GM19468 (cell line): ENCODE measurements around the gene PHLPP1.
"Not testable (repeated sequence)": the region's sequence is repeated elsewhere in the genome, so short reads cannot be mapped to it uniquely, and the experiment has no call there.

Experiments used
- ATAC-seq: cut with Tn5 transposase; IDR thresholded peaks from one replicate; pipeline ENCODE4 v1.9.1; 2021; ENCODE audit warnings: mild to moderate bottlenecking, moderate library complexity, moderate number of reproducible peaks; ENCODE audit not compliant: unreplicated experiment; ENCODE audit errors: extremely low read depth

The PHLPP1 gene

GRCh38 chr18:62799977-62800376 is 84.6 kb downstream of the PHLPP1 start:
- ATAC-seq, result no peak

- ATAC-seq, result no peak
These were observed 87.2 kb downstream of the PHLPP1 start for GRCh38 chr18:62802523-62802922.

- ATAC-seq, result no peak
These were observed 92.1 kb downstream of the PHLPP1 start for GRCh38 chr18:62807396-62807795.

GRCh38 chr18:62808123-62808522 is 92.8 kb downstream of the PHLPP1 start:
- no peak for ATAC-seq

- not testable (repeated sequence) for ATAC-seq
These were observed 94.1 kb downstream of the PHLPP1 start for GRCh38 chr18:62809445-62809844.

GRCh38 chr18:62809900-62810299 is 94.6 kb downstream of the PHLPP1 start:
- ATAC-seq, result no peak

GRCh38 chr18:62810682-62811081 is 95.3 kb downstream of the PHLPP1 start:
- no peak for ATAC-seq

GRCh38 chr18:62811674-62812073 is 96.3 kb downstream of the PHLPP1 start:
- ATAC-seq, result no peak

- ATAC-seq, result no peak
These were observed 96.9 kb downstream of the PHLPP1 start for GRCh38 chr18:62812242-62812641.

GRCh38 chr18:62812876-62813275 is 97.5 kb downstream of the PHLPP1 start:
- no peak for ATAC-seq

- no peak for ATAC-seq
These were observed 98.9 kb downstream of the PHLPP1 start for GRCh38 chr18:62814132-62814759.

- no peak for ATAC-seq
These were observed 110.0 kb downstream of the PHLPP1 start for GRCh38 chr18:62825382-62825781.

- ATAC-seq, result no peak
These were observed 112.1 kb downstream of the PHLPP1 start for GRCh38 chr18:62827397-62827796.

- ATAC-seq, result no peak
These were observed 112.8 kb downstream of the PHLPP1 start for GRCh38 chr18:62828091-62828640.

- ATAC-seq, result no peak
These were observed 113.5 kb downstream of the PHLPP1 start for GRCh38 chr18:62828852-62829251.

- no peak for ATAC-seq
These were observed 114.6 kb downstream of the PHLPP1 start for GRCh38 chr18:62829936-62830335.

- ATAC-seq, result no peak
These were observed 116.9 kb downstream of the PHLPP1 start for GRCh38 chr18:62832282-62832681.

- ATAC-seq, result no peak
These were observed 118.2 kb downstream of the PHLPP1 start for GRCh38 chr18:62833494-62833893.

GRCh38 chr18:62834715-62835114 is 119.4 kb downstream of the PHLPP1 start:
- ATAC-seq, result no peak

- ATAC-seq, result no peak
These were observed 121.7 kb downstream of the PHLPP1 start for GRCh38 chr18:62837011-62837410.

- ATAC-seq, result peak; percentile 83
These were observed 123.2 kb downstream of the PHLPP1 start for GRCh38 chr18:62838475-62839098.
